ENCODE measurements around the gene RAB1A. TPM values are rescaled to one million over a fixed set of nuclear protein-coding genes. Genes with fewer than 3 reads are reported as not detected.

Gene RAB1A
- total and polyA plus RNA-seq, 5 donors from 2014 or later, result 50.4 to 79.3 (median 60.1) TPM

- Mint-ChIP-seq H3K36me3 (peaks cover 16% of the 10 kb centered on the region), H3K4me1 (peaks cover 0 to 22% (median 8%) of the 10 kb centered on the region in 4 donors), H3K9me3 (no peaks in the 10 kb centered on the region), H3K27me3 (no peaks in the 10 kb centered on the region), H3K27ac (peak overlapping the region in 2 of 3 donors; percentile 62 to 74), H3K4me3 (no peak overlapping the region)
- ATAC-seq (ENCODE audit: low read depth in 2 of 2), result no peak
- Histone ChIP-seq H3K4me3 (ENCODE audit: low read depth, low read length) (no peak overlapping the region), H3K4me1 (ENCODE audit: control insufficient read depth, insufficient read depth, low read length, poor library complexity, severe bottlenecking) (no peaks in the 10 kb centered on the region), H3K36me3 (ENCODE audit: control insufficient read depth, insufficient read depth, low read length) (peaks cover 72% of the 10 kb centered on the region), H3K9me3 (ENCODE audit: control insufficient read depth in 2 of 2, low read length in 2 of 2) (no peaks in the 10 kb centered on the region), H3K27me3 (ENCODE audit: control insufficient read depth, insufficient read depth, low read length) (no peaks in the 10 kb centered on the region), H3K27ac (ENCODE audit: insufficient read depth, low read length, poor library complexity, severe bottlenecking) (no peak overlapping the region)
- no peak for DNase-seq
Measured at GRCh38 chr2:65072181-65072970, 57.5 kb downstream of the RAB1A start.

GRCh38 chr2:65071499-65072180, 58.3 kb downstream of the RAB1A start:
- no peak overlapping the region for H3K4me3 Mint-ChIP-seq
- H3K27me3 ChIP-seq (ENCODE audit: control insufficient read depth, insufficient read depth, low read length), result no peaks in the 10 kb centered on the region
- H3K9me3 ChIP-seq (ENCODE audit: control insufficient read depth in 2 of 2, low read length in 2 of 2), result no peaks in the 10 kb centered on the region
- no peaks in the 10 kb centered on the region for H3K4me1 ChIP-seq (ENCODE audit: control insufficient read depth, insufficient read depth, low read length, poor library complexity, severe bottlenecking)
- no peak for ATAC-seq (ENCODE audit: low read depth in 2 of 2)
- H3K36me3 ChIP-seq (ENCODE audit: control insufficient read depth, insufficient read depth, low read length), result peaks cover 68% of the 10 kb centered on the region
- no peaks in the 10 kb centered on the region for H3K9me3 Mint-ChIP-seq
- H3K4me3 ChIP-seq (ENCODE audit: low read depth, low read length), result no peak overlapping the region
- H3K4me1 Mint-ChIP-seq, result peaks cover 0 to 28% (median 8%) of the 10 kb centered on the region in 4 donors
- no peak for DNase-seq
- peaks cover 12% of the 10 kb centered on the region for H3K36me3 Mint-ChIP-seq
- H3K27ac ChIP-seq (ENCODE audit: insufficient read depth, low read length, poor library complexity, severe bottlenecking), result no peak overlapping the region
- no peaks in the 10 kb centered on the region for H3K27me3 Mint-ChIP-seq
- H3K27ac Mint-ChIP-seq, result peak overlapping the region in 2 of 3 donors; percentile 56 to 62

DNA sequence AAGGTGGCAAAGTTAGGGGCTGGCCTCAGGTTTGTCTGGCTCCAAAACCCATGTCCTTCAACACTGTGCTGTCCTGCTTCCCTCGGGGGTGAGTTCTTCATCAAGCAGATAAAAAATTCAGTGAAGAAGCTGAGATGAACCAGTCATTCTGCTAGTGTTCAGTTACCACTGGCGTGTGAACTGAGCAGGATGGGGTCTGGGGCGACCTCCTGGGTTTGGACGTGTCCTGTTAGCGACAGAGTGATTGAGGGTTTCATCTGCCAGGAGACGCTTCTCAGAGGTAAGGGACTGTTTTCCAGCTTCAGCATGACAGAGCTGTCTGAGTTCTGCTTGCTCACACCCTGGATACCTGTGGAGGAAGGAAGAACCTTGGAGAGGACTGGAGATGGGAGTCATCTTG, 59.0 kb downstream of the RAB1A start:
- peaks cover 6% of the 10 kb centered on the region for H3K36me3 Mint-ChIP-seq
- peaks cover 60% of the 10 kb centered on the region for H3K36me3 ChIP-seq (ENCODE audit: control insufficient read depth, insufficient read depth, low read length)

GRCh38 chr2:65070172-65070830, 59.6 kb downstream of the RAB1A start:
- no peak for DNase-seq
- Mint-ChIP-seq H3K27ac (peak overlapping the region; percentile 72 to 94 (median 88)), H3K27me3 (no peaks in the 10 kb centered on the region), H3K4me3 (no peak overlapping the region), H3K4me1 (peaks cover 0 to 30% (median 11%) of the 10 kb centered on the region in 4 donors), H3K9me3 (no peaks in the 10 kb centered on the region), H3K36me3 (peaks cover 6% of the 10 kb centered on the region)
- Histone ChIP-seq H3K27me3 (ENCODE audit: control insufficient read depth, insufficient read depth, low read length) (no peaks in the 10 kb centered on the region), H3K27ac (ENCODE audit: insufficient read depth, low read length, poor library complexity, severe bottlenecking) (no peak overlapping the region), H3K4me1 (ENCODE audit: control insufficient read depth, insufficient read depth, low read length, poor library complexity, severe bottlenecking) (peaks cover under 1% of the 10 kb centered on the region), H3K36me3 (ENCODE audit: control insufficient read depth, insufficient read depth, low read length) (peaks cover 54% of the 10 kb centered on the region), H3K9me3 (ENCODE audit: control insufficient read depth in 2 of 2, low read length in 2 of 2) (no peaks in the 10 kb centered on the region), H3K4me3 (ENCODE audit: low read depth, low read length) (no peak overlapping the region)
- no peak for ATAC-seq (ENCODE audit: low read depth in 2 of 2)

More for the DNA sequence above, 59.0 kb downstream of the RAB1A start:
- no peak overlapping the region for H3K4me3 Mint-ChIP-seq
- no peaks in the 10 kb centered on the region for H3K4me1 ChIP-seq (ENCODE audit: control insufficient read depth, insufficient read depth, low read length, poor library complexity, severe bottlenecking)
- H3K27ac ChIP-seq (ENCODE audit: insufficient read depth, low read length, poor library complexity, severe bottlenecking), result no peak overlapping the region
- no peak for ATAC-seq (ENCODE audit: low read depth in 2 of 2)
- H3K27me3 Mint-ChIP-seq, result no peaks in the 10 kb centered on the region
- peaks cover 0 to 29% (median 8%) of the 10 kb centered on the region in 4 donors for H3K4me1 Mint-ChIP-seq
- H3K27me3 ChIP-seq (ENCODE audit: control insufficient read depth, insufficient read depth, low read length), result no peaks in the 10 kb centered on the region
- H3K4me3 ChIP-seq (ENCODE audit: low read depth, low read length), result no peak overlapping the region
- H3K9me3 ChIP-seq (ENCODE audit: control insufficient read depth in 2 of 2, low read length in 2 of 2), result no peaks in the 10 kb centered on the region
- H3K9me3 Mint-ChIP-seq, result no peaks in the 10 kb centered on the region
- H3K27ac Mint-ChIP-seq, result peak overlapping the region; percentile 72 to 94 (median 88)
- no peak for DNase-seq

DNA sequence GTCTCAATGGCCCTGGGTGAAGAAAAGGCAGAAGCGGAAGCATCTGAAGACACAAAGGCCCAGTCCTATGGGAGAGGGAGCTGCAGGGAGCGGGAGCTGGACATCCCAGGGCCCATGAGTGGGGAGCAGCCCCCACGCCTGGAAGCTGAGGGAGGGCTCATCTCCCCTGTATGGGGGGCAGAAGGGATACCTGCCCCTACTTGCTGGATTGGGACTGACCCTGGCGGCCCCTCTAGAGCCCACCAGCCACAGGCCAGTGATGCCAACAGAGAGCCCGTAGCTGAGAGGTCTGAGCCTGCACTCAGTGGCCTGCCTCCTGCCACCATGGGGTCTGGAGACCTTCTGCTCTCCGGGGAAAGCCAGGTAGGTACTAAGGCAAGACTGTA, 60.5 kb downstream of the RAB1A start:
- Mint-ChIP-seq H3K27ac (peak overlapping the region in 2 of 3 donors; percentile 15 to 69), H3K9me3 (no peaks in the 10 kb centered on the region), H3K27me3 (no peaks in the 10 kb centered on the region), H3K4me3 (no peak overlapping the region), H3K36me3 (peaks cover 6% of the 10 kb centered on the region), H3K4me1 (peaks cover 7 to 39% (median 18%) of the 10 kb centered on the region in 4 donors)
- Histone ChIP-seq H3K4me3 (ENCODE audit: low read depth, low read length) (no peak overlapping the region), H3K9me3 (ENCODE audit: control insufficient read depth in 2 of 2, low read length in 2 of 2) (no peaks in the 10 kb centered on the region), H3K27me3 (ENCODE audit: control insufficient read depth, insufficient read depth, low read length) (no peaks in the 10 kb centered on the region), H3K27ac (ENCODE audit: insufficient read depth, low read length, poor library complexity, severe bottlenecking) (no peak overlapping the region), H3K36me3 (ENCODE audit: control insufficient read depth, insufficient read depth, low read length) (peaks cover 47% of the 10 kb centered on the region), H3K4me1 (ENCODE audit: control insufficient read depth, insufficient read depth, low read length, poor library complexity, severe bottlenecking) (peaks cover 9% of the 10 kb centered on the region)
- DNase-seq, result no peak
- no peak for ATAC-seq (ENCODE audit: low read depth in 2 of 2)

DNA sequence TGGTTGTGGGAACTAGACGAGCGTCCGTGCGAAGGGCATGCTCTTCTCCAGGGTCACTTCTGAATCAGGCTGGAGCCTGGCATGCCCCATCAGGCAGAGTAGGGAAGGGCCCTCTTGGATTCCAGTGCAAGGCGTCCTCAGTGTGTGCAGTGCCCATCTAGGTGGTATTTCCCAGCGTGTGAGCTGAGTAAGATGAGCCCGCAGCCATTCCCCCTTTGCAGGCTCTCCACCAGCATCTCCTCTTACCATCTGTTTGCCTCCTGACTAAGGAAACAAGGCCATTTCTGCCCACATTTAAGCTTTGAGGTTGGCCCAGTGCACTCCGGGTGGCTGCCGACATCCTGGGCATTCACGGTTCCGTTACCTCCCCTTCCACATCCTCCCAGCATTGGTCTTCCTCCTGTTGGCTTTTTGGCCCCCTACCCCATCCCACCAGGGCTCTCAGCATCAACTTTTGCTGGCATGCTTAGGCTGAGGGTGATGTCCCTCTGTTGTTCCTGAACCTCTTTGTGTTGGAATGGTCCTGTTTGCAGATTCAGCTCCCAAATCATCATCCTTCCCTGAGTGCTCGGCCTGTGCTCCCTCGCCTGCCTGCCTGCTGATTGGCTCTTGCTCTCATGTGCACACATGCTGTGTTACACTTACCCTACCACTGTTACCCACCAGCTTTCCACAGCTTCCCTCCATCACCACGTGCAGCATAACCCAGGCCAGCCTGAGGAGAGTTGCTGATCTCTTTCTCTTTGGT, 61.9 kb downstream of the RAB1A start:
- H3K27me3 ChIP-seq (ENCODE audit: control insufficient read depth, insufficient read depth, low read length), result no peaks in the 10 kb centered on the region
- no peaks in the 10 kb centered on the region for H3K9me3 Mint-ChIP-seq
- no peaks in the 10 kb centered on the region for H3K27me3 Mint-ChIP-seq
- peak overlapping the region; percentile 88 to 94 (median 88) for H3K27ac Mint-ChIP-seq
- DNase-seq (peak in 1 of 3 donors; percentile 23), ATAC-seq (ENCODE audit: low read depth in 2 of 2) (no peak)
- H3K36me3 Mint-ChIP-seq, result no peaks in the 10 kb centered on the region
- no peaks in the 10 kb centered on the region for H3K9me3 ChIP-seq (ENCODE audit: control insufficient read depth in 2 of 2, low read length in 2 of 2)
- peaks cover 33% of the 10 kb centered on the region for H3K36me3 ChIP-seq (ENCODE audit: control insufficient read depth, insufficient read depth, low read length)
- H3K4me1 Mint-ChIP-seq, result peaks cover 7 to 51% (median 25%) of the 10 kb centered on the region in 4 donors
- H3K4me3 ChIP-seq (ENCODE audit: low read depth, low read length), result no peak overlapping the region
- no peak overlapping the region for H3K27ac ChIP-seq (ENCODE audit: insufficient read depth, low read length, poor library complexity, severe bottlenecking)
- peaks cover 12% of the 10 kb centered on the region for H3K4me1 ChIP-seq (ENCODE audit: control insufficient read depth, insufficient read depth, low read length, poor library complexity, severe bottlenecking)
- peak overlapping the region; percentile 19 to 76 (median 42) for H3K4me3 Mint-ChIP-seq

Measured in CD4-positive, CD25-positive, alpha-beta regulatory T cell (primary cell).